ENCODE data around the gene LRTM2. TPM values are rescaled to one million over a fixed set of nuclear protein-coding genes. Genes with fewer than 3 reads are reported as not detected.

Gene LRTM2
- total RNA-seq, 1 experiment from 2014 or later, result not detected

- Histone ChIP-seq H4K20me1 (ENCODE audit: insufficient read depth, low read depth, low read length) (no peaks in the 10 kb centered on the region), H3K4me2 (ENCODE audit: low read depth, low read length, poor library complexity, severe bottlenecking) (no peak overlapping the region), H3K36me3 (ENCODE audit: insufficient read depth, low read length) (no peaks in the 10 kb centered on the region), H3K4me3 (ENCODE audit: low read length) (no peak overlapping the region), H3K79me2 (ENCODE audit: low read length) (no peaks in the 10 kb centered on the region), H3K4me1 (ENCODE audit: low read length) (peaks cover 5% of the 10 kb centered on the region), H3K9ac (ENCODE audit: low read length) (no peak overlapping the region), H2AFZ (ENCODE audit: low read length) (no peak overlapping the region), H3K9me3 (ENCODE audit: low read length) (no peaks in the 10 kb centered on the region), H3K27me3 (ENCODE audit: low read length) (no peaks in the 10 kb centered on the region), H3K9me2 (replicated peaks; ENCODE audit: insufficient read depth, low read length) (no peaks in the 10 kb centered on the region), H3K27ac (ENCODE audit: low read length) (no peak overlapping the region)
- DNase-seq, result no peak
Measured at GRCh38 chr12:1863823-1864222, 43.5 kb downstream of the LRTM2 start.

DNA sequence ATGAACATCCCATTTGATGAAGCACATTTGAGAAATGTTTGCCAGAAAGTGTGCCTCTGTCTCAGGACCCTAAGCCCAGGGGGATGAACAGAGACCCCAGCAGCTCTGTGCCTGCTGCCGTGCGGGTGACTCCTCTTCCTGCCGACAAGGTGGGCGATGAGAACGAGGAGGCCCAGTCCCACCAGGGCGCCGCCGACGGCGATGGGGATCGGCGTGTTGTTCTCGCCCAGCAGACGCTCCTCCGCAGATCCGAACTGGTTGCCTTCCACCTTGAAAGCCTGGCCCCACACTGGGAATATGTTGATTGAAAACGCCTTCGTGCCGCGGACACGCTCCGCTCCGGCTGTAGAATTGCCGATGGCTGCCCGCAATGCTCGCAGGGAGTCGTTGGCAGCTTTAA, 44.1 kb downstream of the LRTM2 start:
- Histone ChIP-seq H3K4me2 (ENCODE audit: low read depth, low read length, poor library complexity, severe bottlenecking) (no peak overlapping the region), H4K20me1 (ENCODE audit: insufficient read depth, low read depth, low read length) (no peaks in the 10 kb centered on the region), H3K9me2 (replicated peaks; ENCODE audit: insufficient read depth, low read length) (no peaks in the 10 kb centered on the region), H3K4me3 (ENCODE audit: low read length) (no peak overlapping the region), H3K9me3 (ENCODE audit: low read length) (no peaks in the 10 kb centered on the region), H2AFZ (ENCODE audit: low read length) (no peak overlapping the region), H3K27ac (ENCODE audit: low read length) (no peak overlapping the region), H3K9ac (ENCODE audit: low read length) (no peak overlapping the region), H3K79me2 (ENCODE audit: low read length) (no peaks in the 10 kb centered on the region), H3K27me3 (ENCODE audit: low read length) (no peaks in the 10 kb centered on the region), H3K4me1 (ENCODE audit: low read length) (peaks cover 5% of the 10 kb centered on the region), H3K36me3 (ENCODE audit: insufficient read depth, low read length) (no peaks in the 10 kb centered on the region)
- DNase-seq, result no peak

DNA sequence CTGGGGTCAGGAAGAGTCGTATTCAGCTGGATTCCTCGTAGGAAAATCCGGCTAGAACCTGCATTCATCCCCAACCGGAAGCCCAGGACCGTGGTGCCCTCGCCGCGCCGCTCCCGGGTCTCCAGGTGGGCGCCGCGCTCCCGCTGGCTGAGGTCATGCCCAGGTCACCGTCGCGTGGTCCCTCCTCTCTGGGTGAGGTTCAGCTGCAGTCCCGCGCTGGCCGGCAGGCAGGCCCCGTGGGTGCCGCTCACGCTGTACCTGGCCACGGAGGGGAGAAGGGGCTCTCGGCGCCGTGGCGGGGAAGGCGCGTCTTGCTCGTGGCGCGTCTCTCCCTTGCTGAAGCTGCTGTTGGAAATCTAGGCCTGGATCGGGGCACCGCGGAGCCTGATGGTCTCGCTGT, 44.5 kb downstream of the LRTM2 start:
- H3K36me3 ChIP-seq (ENCODE audit: insufficient read depth, low read length), result no peaks in the 10 kb centered on the region
- H3K9me2 ChIP-seq (replicated peaks; ENCODE audit: insufficient read depth, low read length), result no peaks in the 10 kb centered on the region
- H3K4me3 ChIP-seq (ENCODE audit: low read length), result no peak overlapping the region
- DNase-seq, result no peak
- H3K9ac ChIP-seq (ENCODE audit: low read length), result no peak overlapping the region
- peaks cover 5% of the 10 kb centered on the region for H3K4me1 ChIP-seq (ENCODE audit: low read length)
- H4K20me1 ChIP-seq (ENCODE audit: insufficient read depth, low read depth, low read length), result no peaks in the 10 kb centered on the region
- H3K27ac ChIP-seq (ENCODE audit: low read length), result no peak overlapping the region
- H3K4me2 ChIP-seq (ENCODE audit: low read depth, low read length, poor library complexity, severe bottlenecking), result no peak overlapping the region
- H3K9me3 ChIP-seq (ENCODE audit: low read length), result no peaks in the 10 kb centered on the region
- no peaks in the 10 kb centered on the region for H3K79me2 ChIP-seq (ENCODE audit: low read length)
- H3K27me3 ChIP-seq (ENCODE audit: low read length), result no peaks in the 10 kb centered on the region
- H2AFZ ChIP-seq (ENCODE audit: low read length), result no peak overlapping the region

DNA sequence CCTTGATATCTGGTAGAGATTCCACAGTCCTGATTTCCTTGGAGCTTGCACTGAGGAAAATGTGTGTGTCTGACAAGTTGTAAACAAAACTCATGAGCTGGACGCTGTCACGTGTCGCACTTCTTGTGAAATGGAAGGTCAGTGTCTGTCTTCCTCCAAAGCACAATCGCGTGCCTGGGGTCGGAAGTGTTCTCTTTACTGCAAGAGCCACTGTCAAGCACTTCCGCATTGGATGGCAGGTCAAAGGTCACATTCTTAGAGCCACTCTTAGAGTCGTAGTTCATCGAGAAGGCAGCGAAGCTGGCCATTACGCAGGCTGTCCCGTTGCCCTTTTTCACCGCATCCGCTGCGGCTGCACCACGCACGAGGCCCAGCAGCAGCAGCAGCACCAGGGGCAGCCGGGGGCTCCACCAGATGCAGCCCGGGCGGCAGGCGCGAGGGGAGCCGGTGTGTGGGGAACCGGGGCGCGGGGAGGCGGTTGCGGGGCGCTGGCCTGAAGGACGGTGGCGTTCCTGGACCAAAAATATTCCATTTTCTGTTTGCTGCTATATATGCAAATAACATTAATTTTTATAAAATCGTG, 45.0 kb downstream of the LRTM2 start:
- peaks cover 5% of the 10 kb centered on the region for H3K4me1 ChIP-seq (ENCODE audit: low read length)

DNA sequence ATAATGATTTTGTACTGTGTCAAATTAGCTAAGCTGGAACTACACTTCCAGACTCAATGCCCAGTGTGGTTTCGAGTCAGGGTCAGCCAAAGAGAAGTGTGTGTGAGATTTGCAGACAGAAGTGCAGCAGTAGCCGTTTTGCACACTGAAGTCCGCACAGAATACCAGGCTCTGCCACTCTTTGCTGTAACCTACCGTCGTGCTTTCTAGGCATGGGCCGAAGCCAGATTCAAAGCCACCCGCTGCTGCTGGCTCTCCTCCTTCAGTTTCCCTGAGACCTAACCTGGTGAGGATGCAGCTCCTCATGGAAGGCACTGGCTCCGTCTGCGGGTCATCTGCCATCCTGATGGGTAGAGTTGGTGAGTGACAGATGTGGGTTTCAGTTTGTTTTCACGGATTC, 48.8 kb downstream of the LRTM2 start:
- Histone ChIP-seq H3K4me1 (ENCODE audit: low read length) (no peaks in the 10 kb centered on the region), H3K27me3 (ENCODE audit: low read length) (no peaks in the 10 kb centered on the region), H3K79me2 (ENCODE audit: low read length) (no peaks in the 10 kb centered on the region), H3K9me3 (ENCODE audit: low read length) (no peaks in the 10 kb centered on the region), H3K9me2 (replicated peaks; ENCODE audit: insufficient read depth, low read length) (no peaks in the 10 kb centered on the region), H2AFZ (ENCODE audit: low read length) (no peak overlapping the region), H3K36me3 (ENCODE audit: insufficient read depth, low read length) (no peaks in the 10 kb centered on the region), H3K9ac (ENCODE audit: low read length) (no peak overlapping the region), H3K4me3 (ENCODE audit: low read length) (no peak overlapping the region), H3K4me2 (ENCODE audit: low read depth, low read length, poor library complexity, severe bottlenecking) (no peak overlapping the region), H3K27ac (ENCODE audit: low read length) (no peak overlapping the region), H4K20me1 (ENCODE audit: insufficient read depth, low read depth, low read length) (no peaks in the 10 kb centered on the region)
- DNase-seq, result no peak

More for the DNA sequence above, 45.0 kb downstream of the LRTM2 start:
- no peaks in the 10 kb centered on the region for H3K79me2 ChIP-seq (ENCODE audit: low read length)
- no peaks in the 10 kb centered on the region for H3K9me3 ChIP-seq (ENCODE audit: low read length)
- H3K4me2 ChIP-seq (ENCODE audit: low read depth, low read length, poor library complexity, severe bottlenecking), result no peak overlapping the region
- H3K9ac ChIP-seq (ENCODE audit: low read length), result no peak overlapping the region
- no peaks in the 10 kb centered on the region for H3K9me2 ChIP-seq (replicated peaks; ENCODE audit: insufficient read depth, low read length)
- H4K20me1 ChIP-seq (ENCODE audit: insufficient read depth, low read depth, low read length), result no peaks in the 10 kb centered on the region
- DNase-seq, result no peak
- H2AFZ ChIP-seq (ENCODE audit: low read length), result no peak overlapping the region
- no peak overlapping the region for H3K4me3 ChIP-seq (ENCODE audit: low read length)
- no peak overlapping the region for H3K27ac ChIP-seq (ENCODE audit: low read length)
- no peaks in the 10 kb centered on the region for H3K36me3 ChIP-seq (ENCODE audit: insufficient read depth, low read length)
- no peaks in the 10 kb centered on the region for H3K27me3 ChIP-seq (ENCODE audit: low read length)

DNA sequence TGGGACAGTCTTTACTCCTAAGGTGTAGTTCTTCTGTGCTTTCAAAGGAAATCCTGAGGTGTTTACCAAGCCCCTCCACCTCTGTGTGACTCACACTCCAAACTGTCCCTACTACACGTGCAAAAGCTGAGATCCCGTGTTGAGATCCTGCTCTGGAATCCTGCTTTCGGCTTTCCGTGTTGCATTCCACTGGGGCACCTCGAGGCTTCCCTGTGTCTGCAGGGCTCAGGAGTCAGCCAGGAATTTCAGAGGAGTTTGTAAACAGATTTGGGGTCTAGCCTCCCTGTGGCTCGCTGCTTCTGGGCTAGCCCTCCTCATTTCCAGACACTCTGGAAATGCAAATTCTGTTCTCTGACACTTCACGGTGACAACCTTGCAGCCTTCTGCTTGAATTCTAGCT, 49.7 kb downstream of the LRTM2 start:
- no peak overlapping the region for H3K9ac ChIP-seq (ENCODE audit: low read length)
- no peak overlapping the region for H3K4me2 ChIP-seq (ENCODE audit: low read depth, low read length, poor library complexity, severe bottlenecking)

GRCh38 chr12:1870998-1871917, 50.9 kb downstream of the LRTM2 start:
- Histone ChIP-seq H3K27ac (ENCODE audit: low read length) (no peak overlapping the region), H3K36me3 (ENCODE audit: insufficient read depth, low read length) (no peaks in the 10 kb centered on the region), H3K4me1 (ENCODE audit: low read length) (no peaks in the 10 kb centered on the region), H3K27me3 (ENCODE audit: low read length) (no peaks in the 10 kb centered on the region), H3K9ac (ENCODE audit: low read length) (no peak overlapping the region), H4K20me1 (ENCODE audit: insufficient read depth, low read depth, low read length) (no peaks in the 10 kb centered on the region), H3K4me2 (ENCODE audit: low read depth, low read length, poor library complexity, severe bottlenecking) (no peak overlapping the region), H3K4me3 (ENCODE audit: low read length) (no peak overlapping the region), H3K9me2 (replicated peaks; ENCODE audit: insufficient read depth, low read length) (no peaks in the 10 kb centered on the region), H3K79me2 (ENCODE audit: low read length) (no peaks in the 10 kb centered on the region), H2AFZ (ENCODE audit: low read length) (no peak overlapping the region), H3K9me3 (ENCODE audit: low read length) (no peaks in the 10 kb centered on the region)
- DNase-seq, result no peak

More for the DNA sequence above, 49.7 kb downstream of the LRTM2 start:
- no peaks in the 10 kb centered on the region for H3K36me3 ChIP-seq (ENCODE audit: insufficient read depth, low read length)
- no peaks in the 10 kb centered on the region for H4K20me1 ChIP-seq (ENCODE audit: insufficient read depth, low read depth, low read length)
- H3K4me3 ChIP-seq (ENCODE audit: low read length), result no peak overlapping the region
- H3K4me1 ChIP-seq (ENCODE audit: low read length), result no peaks in the 10 kb centered on the region
- H3K79me2 ChIP-seq (ENCODE audit: low read length), result no peaks in the 10 kb centered on the region
- H2AFZ ChIP-seq (ENCODE audit: low read length), result no peak overlapping the region
- DNase-seq, result no peak
- no peaks in the 10 kb centered on the region for H3K27me3 ChIP-seq (ENCODE audit: low read length)
- no peaks in the 10 kb centered on the region for H3K9me2 ChIP-seq (replicated peaks; ENCODE audit: insufficient read depth, low read length)
- H3K9me3 ChIP-seq (ENCODE audit: low read length), result no peaks in the 10 kb centered on the region
- no peak overlapping the region for H3K27ac ChIP-seq (ENCODE audit: low read length)

DNA sequence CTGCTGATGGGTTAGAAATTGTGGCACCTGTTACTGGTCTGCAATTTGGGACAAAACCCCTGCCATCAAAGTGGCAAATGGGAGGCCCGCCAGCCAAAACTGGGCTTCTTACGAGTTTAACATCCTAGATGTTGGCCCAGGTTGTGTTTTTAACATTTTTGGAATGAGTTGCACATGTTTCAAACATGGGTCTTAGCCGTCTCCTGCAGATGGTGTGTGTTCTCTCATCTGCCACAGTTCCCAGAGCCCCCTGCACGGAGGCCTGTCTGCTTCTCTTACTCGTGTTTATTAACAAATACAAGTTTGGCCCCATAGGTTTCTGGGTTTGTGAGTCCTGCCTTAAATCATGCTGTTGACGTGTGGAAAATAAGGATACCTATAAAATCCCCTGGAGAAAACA, 51.6 kb downstream of the LRTM2 start:
- Histone ChIP-seq H4K20me1 (ENCODE audit: insufficient read depth, low read depth, low read length) (no peaks in the 10 kb centered on the region), H3K27ac (ENCODE audit: low read length) (no peak overlapping the region), H3K9ac (ENCODE audit: low read length) (no peak overlapping the region), H2AFZ (ENCODE audit: low read length) (no peak overlapping the region), H3K4me3 (ENCODE audit: low read length) (no peak overlapping the region), H3K9me3 (ENCODE audit: low read length) (no peaks in the 10 kb centered on the region), H3K27me3 (ENCODE audit: low read length) (no peaks in the 10 kb centered on the region), H3K9me2 (replicated peaks; ENCODE audit: insufficient read depth, low read length) (no peaks in the 10 kb centered on the region), H3K36me3 (ENCODE audit: insufficient read depth, low read length) (no peaks in the 10 kb centered on the region), H3K4me2 (ENCODE audit: low read depth, low read length, poor library complexity, severe bottlenecking) (no peak overlapping the region), H3K79me2 (ENCODE audit: low read length) (no peaks in the 10 kb centered on the region), H3K4me1 (ENCODE audit: low read length) (no peaks in the 10 kb centered on the region)
- no peak for DNase-seq

Data from Karpas-422 (cell line).